HG02763 (cell line): ENCODE results near the gene UPF1.
"Not testable (repeated sequence)": the region's sequence is repeated elsewhere in the genome, so short reads cannot be mapped to it uniquely, and the experiment has no call there.

ENCODE experiments used
- ATAC-seq: cut with Tn5 transposase; IDR thresholded peaks from one replicate; pipeline ENCODE4 v1.9.1; 2021; ENCODE audit warnings: mild to moderate bottlenecking, moderate library complexity; ENCODE audit not compliant: unreplicated experiment

The UPF1 gene

DNA sequence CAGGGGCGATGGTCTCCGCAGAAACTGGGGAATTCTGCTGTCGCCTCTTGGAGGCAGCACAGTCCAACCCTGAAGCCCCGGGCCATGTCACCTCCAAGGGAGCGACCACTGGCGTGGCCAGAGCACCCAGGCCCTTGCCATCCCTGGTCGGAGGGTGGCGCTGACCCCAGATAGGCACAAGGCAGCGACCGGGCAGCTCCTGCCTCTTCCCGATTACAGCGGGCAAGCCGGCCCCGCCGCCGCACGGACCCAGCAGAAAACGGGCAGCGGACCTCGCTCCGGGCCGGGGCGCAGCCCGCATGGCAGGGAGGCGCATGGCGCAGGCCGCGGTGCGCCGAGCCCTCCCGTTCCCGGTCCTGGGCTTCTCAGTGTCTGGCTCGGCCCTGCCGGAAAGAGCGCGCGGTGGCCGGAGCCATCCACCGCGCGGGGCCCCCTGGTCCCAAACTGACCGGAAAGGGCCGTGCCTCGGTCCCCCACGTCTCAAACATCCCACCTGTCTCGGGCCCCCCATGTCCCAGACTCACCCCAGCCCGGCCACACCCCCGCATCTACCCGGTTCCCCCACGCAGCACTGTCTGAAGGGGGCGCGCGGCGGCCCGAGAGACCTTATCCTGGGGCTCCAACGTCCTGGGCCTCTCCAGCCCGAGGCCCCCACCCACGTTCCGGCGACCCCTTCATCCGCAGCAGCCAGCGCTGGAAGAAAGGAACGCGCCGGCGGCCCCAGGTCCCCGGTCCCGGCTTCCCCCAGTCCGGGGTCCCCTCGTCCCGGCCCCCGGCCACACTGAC is 63.5 kb downstream of the UPF1 start:
- ATAC-seq, result no peak

- ATAC-seq, result no peak
Observed at GRCh38 chr19:18895824-18896341, 64.1 kb downstream of the UPF1 start, which contains the start of gene CERS1. CERS1 (minus strand) TSS chr19:18896158; CDS start chr19:18896072, 86 bp downstream.

DNA sequence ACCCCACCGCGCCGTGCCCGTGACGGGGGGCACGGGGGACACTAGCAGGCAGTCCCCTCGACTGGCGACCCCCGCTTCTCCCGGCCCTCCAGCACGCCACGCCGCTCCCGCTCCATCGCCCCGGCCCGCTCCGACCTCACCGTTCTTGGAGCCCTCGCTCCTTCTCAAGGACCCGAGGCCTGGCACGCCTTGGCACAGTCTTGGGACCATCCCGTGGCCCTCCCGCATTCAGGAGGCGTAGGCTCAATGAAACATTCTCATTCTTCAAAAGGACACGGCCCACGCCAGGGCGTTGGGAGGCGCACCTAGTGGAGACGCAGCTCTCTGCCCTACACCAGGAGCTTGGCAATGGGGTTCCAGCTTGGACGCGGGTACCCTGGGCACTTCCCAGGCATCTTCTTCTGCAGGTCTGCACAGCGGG is 64.7 kb downstream of the UPF1 start:
- ATAC-seq, result no peak

DNA sequence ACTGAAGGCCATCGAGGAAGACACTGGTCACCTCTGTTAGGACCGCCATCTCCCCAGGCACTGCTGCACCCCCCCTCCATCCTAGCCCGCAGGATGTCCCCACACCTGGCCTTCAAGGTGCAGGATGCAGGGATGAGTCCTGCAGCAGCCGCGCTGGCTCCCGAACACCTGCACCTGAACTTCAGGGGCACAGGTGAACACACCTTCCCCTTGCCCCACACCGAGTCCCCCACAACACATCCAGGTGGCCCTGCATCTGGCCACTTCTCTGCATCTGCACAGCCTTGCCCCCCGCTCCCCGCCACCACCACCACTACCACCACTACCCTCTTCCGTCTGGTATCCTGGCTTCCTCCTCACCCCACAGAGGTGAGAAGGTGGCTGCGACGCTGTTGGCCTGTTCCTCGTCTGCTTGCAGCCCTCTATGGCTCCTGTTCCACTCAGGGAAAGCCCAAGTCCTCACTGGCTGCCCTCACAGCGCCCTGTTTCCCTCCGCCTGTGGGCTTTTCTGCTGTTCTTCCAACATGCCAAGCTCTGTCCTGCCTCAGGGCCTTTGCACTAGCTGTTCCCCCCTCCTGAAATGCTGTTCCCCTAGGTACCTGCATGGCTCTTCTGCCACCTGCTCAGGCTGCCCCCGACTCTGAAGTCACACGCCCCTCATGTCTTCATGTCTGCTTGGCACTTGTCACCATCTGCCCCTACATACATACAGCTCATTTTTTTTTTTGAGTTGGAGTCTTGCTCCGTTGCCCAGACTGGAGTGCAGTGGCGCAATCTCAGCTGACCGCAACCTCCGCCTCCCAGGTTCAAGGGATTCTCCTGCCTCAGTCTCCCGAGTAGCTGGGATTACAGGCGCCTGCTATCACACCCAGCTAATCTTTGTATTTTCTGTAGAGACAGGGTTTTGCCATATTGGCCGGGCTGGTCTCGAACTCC is 65.6 kb downstream of the UPF1 start:
- ATAC-seq, result no peak

GRCh38 chr19:18898081-18898606 is 66.4 kb downstream of the UPF1 start:
- ATAC-seq, result no peak

DNA sequence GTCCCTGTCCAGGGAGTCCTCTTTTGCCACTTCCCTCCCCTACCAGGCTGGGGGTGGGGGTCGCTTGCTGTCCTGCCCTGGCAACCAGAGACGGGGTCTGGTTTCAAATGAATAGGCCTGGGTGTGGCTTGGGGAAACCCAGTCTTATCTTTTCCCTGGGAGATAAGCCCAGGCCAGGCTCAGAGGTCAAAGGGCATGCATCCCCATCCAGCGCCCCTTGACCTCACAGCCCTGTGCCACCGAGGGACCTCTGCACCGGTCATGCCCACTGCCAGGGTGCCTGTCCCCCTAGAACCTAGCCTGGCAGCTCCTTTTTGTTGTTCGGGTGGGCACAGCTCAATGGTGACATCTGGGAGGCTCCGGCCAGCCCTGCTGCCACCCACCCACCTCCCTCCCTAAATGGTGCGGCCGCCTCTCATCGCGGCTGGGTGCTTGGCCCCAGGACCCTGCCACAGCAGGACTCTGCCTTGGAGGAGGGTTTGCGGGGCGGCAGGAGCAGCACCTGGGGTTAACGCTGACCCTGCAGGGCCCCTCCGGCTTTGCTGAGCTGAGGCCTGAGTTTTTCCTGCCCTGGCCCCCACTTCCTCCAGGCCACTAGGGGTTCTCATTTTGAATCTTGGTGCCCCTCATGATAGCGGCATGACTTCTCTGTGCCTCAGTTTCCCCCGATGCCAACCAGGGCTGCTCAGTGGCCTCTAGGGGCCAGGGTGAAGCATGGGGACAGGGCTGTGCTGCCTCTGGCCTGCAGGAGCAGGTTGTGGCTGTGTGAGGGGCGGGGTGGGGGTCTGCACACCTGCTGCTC is 67.0 kb downstream of the UPF1 start:
- ATAC-seq, result no peak

DNA sequence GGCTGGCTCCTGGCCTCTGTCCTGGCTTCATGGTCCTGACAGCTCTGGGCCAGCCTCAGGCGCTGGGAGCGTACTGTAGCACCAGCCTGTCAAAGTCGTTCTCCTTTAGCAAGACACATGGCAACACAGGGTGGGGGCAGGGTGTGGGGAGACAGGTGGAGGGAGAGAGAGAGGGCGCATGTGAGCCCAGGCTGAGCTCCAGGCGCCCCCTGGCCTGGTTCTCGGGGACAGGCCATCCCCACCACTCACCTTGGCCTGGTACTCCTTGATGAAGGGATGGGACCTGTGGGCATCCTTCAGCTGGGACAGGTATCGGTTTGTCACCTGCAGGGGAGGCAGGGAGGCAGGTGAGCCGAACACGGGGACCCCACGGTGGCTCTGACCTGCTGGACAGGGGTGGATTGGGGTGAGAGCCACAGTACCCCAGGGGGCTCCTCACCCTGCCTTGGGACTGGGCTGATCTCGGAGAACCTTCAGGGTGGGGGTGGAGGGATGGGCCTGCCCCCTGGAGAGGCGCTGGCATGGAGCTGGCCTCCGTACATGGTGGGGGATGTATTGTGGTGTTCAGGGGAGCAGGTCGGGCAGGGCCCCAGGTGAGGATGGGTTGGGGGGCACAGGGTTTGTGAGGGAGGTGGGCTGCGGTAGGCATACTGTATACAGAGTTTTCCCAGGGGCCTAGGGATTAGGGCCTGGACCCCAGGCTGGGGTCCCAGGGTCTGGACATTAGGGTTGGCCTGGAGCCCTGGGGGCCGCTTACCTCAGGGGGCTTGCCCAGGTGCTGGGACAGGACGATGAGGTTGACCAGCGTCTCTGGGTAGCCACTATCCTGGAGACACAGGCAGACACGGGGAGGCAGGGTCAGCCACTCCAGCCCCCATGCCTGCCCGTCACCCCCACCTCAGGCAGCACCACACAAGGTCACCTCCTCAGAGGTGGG is 68.1 kb downstream of the UPF1 start:
- no peak for ATAC-seq

GRCh38 chr19:18900700-18901481 is 69.1 kb downstream of the UPF1 start:
- no peak for ATAC-seq

- no peak for ATAC-seq
Observed at GRCh38 chr19:18901491-18901890, 69.7 kb downstream of the UPF1 start.

- not testable (repeated sequence) for ATAC-seq
Observed at GRCh38 chr19:18902519-18902918, 70.8 kb downstream of the UPF1 start.

GRCh38 chr19:18903156-18904037 is 71.6 kb downstream of the UPF1 start:
- ATAC-seq, result no peak

- ATAC-seq, result no peak
Observed at GRCh38 chr19:18904334-18905057, 72.7 kb downstream of the UPF1 start.

DNA sequence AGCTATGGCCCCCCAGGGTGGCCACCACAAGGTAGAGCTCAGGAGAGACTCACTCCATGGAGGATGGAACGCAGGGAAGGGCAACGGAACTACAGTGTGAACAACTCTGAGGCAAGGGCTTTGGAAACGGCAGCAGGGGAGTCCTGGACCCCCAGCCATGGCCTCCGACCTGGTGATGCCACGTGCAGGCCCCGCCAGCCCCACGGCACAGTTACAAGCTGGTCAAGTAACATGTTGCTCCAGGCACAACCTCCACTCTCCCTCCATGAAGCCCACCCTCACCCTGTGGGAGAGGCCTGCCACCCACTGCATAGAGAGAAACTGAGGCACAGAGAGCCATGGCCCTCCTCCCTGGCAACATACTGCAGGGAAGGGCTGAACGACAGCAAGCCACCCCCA is 73.3 kb downstream of the UPF1 start:
- ATAC-seq, result no peak

- ATAC-seq, result no peak
Observed at GRCh38 chr19:18905513-18906236, 73.9 kb downstream of the UPF1 start.

DNA sequence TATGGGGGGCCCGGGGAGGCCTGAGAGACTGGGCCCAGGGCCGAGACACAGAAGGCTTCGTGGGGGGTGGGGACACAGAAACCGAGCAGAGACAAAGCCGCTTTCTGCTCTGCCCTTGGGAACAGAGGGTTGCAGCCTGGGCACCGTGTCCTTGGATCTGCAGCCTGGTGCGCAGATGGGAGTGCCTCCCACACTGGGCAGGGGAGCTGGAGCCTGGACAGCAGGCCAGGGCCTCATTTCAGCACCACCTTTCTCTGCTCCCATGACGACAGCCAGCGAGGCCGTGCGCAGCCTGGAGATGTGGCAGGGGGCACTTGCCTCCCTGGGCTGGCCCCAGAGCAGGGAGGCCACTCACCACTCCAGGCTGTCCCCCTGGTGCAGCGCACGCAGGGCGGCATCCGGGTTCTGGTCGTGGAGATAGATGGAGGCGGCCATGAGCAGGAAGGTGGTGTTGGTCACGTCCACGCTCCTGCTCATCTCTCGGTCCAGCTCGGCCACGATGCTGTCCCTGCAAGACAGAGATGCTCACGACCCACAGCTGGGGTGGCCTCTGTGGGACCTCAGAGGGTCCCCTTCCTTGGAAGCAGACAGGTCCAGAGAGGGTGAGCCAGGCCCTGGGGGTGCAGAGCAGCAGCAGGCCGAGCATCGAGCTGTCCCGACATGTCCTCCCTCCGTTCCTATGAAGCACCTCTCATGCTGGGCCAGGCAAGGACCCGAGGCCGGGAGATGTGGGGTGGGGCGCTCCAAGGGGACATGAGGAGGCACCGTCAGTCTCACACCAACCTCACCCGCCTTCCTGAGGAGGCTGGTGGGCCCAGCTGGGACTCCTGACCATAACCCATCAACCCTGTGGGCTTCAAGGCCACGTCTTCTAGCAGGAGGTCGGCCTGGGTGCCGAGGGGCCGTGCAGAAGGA is 75.1 kb downstream of the UPF1 start:
- no peak for ATAC-seq
